Measurements from ENCODE around the gene CTDSPL. TPM values are rescaled to one million over a fixed set of nuclear protein-coding genes. Genes with fewer than 3 reads are reported as not detected.

Gene CTDSPL
- total and polyA plus RNA-seq, 2 of the 13 experiments (the other 11 are each of a cell fraction or from before 2014, with no cell fraction given), result 26.1 to 142 TPM

GRCh38 chr3:38004415-38005075 is 142.9 kb downstream of the CTDSPL start (continued):
- TF ChIP-seq ZNF646 (CRISPR knock-in tag; IDR thresholded peaks at IDR 0.05) (peak; percentile 99), HOXA9 (CRISPR knock-in tag; IDR thresholded peaks at IDR 0.05; ENCODE audit: borderline replicate concordance) (peak; percentile 85), TRAFD1 (CRISPR knock-in tag; IDR thresholded peaks at IDR 0.05; ENCODE audit: borderline replicate concordance) (no peak), ZNF24 (IDR thresholded peaks at IDR 0.05) (no peak), RELA (CRISPR knock-in tag; IDR thresholded peaks at IDR 0.05) (no peak), ZNF329 (CRISPR knock-in tag; IDR thresholded peaks at IDR 0.05; ENCODE audit: low read depth) (no peak), ZNF652 (CRISPR knock-in tag; IDR thresholded peaks at IDR 0.05; ENCODE audit: borderline replicate concordance, low read depth) (no peak), RERE (CRISPR knock-in tag; IDR thresholded peaks at IDR 0.05; ENCODE audit: low read depth) (0 out of 2 replicates have a peak, but pooled peaks have one; percentile 45), ZNF75D (CRISPR knock-in tag; IDR thresholded peaks at IDR 0.05; ENCODE audit: borderline replicate concordance) (no peak), ZNF280D (CRISPR knock-in tag; IDR thresholded peaks at IDR 0.05) (peak; percentile 83; the same call in 1 of the 2 replicates), ZNF547 (CRISPR knock-in tag; IDR thresholded peaks at IDR 0.05) (peak; percentile 40; the same call in 1 of the 2 replicates)

Measured in HepG2 (cell line).